ENCODE data around the gene MESP2.

- TF ChIP-seq FOXM1 (IDR thresholded peaks at IDR 0.05; ENCODE audit: borderline replicate concordance) (no peak), FOXA1 (IDR thresholded peaks at IDR 0.05) (no peak), FOXK2 (IDR thresholded peaks at IDR 0.05) (no peak), ARNT (IDR thresholded peaks at IDR 0.05) (no peak), NFRKB (IDR thresholded peaks at IDR 0.05) (no peak), SP1 (IDR thresholded peaks at IDR 0.05) (no peak), SUZ12 (IDR thresholded peaks at IDR 0.05) (no peak), L3MBTL2 (conservative IDR thresholded peaks at IDR 0.05) (no peak)
Measured at GRCh38 chr15:89775815-89776214, 317 bp upstream of the MESP2 start.

Measured in HEK293T (cell line).